ENCODE results near the gene BACE1. TPM values are rescaled to one million over a fixed set of nuclear protein-coding genes. Genes with fewer than 3 reads are reported as not detected.

BACE1 gene
- total and polyA plus RNA-seq, 10 donors: 2.1 to 31.7 (median 18.8) TPM

GRCh38 chr11:117354550-117354949 is 38.5 kb upstream of the BACE1 start:
- WGBS, 5 donors: 90 to 98% (median 95%) methylated on average over 4 of the region's 4 CpGs
- Histone ChIP-seq H3K27ac (no peak overlapping the region), H3K36me3 (peaks cover 0 to 94% (median 50%) of the 10 kb centered on the region in 6 donors), H3K9me3 (no peaks in the 10 kb centered on the region), H3K27me3 (replicated peaks in 1 of 7) (no peaks in the 10 kb centered on the region), H3K4me1 (no peaks in the 10 kb centered on the region), H3K4me3 (no peak overlapping the region)
- intact Hi-C loops (cut with DNase I; ENCODE audit: low total_unique reads): no loop called here
- no peak for TF ChIP-seq POLR2AphosphoS5 (IDR thresholded peaks at IDR 0.05)
- TF ChIP-seq POLR2A (IDR thresholded peaks at IDR 0.05): no peak
- TF ChIP-seq CTCF (IDR thresholded peaks at IDR 0.05 in 8 of 11, conservative IDR thresholded peaks at IDR 0.05 in 3 of 11): no peak
- DNase-seq: no peak

- TF ChIP-seq POLR2A (IDR thresholded peaks at IDR 0.05): no peak
- no peak for TF ChIP-seq POLR2AphosphoS5 (IDR thresholded peaks at IDR 0.05)
- no peak for TF ChIP-seq CTCF (IDR thresholded peaks at IDR 0.05 in 8 of 11, conservative IDR thresholded peaks at IDR 0.05 in 3 of 11)
- H3K27ac ChIP-seq: no peak overlapping the region
- peaks cover 3 to 96% (median 38%) of the 10 kb centered on the region in 6 donors for H3K36me3 ChIP-seq
- intact Hi-C loops (cut with DNase I; ENCODE audit: low total_unique reads): no loop called here
- no peaks in the 10 kb centered on the region for H3K4me1 ChIP-seq
- WGBS, 5 donors: 89 to 97% (median 93%) methylated on average over 2 of the region's 2 CpGs
- H3K27me3 ChIP-seq (replicated peaks in 1 of 7): no peaks in the 10 kb centered on the region
- DNase-seq: no peak
- H3K9me3 ChIP-seq: no peaks in the 10 kb centered on the region
- H3K4me3 ChIP-seq: no peak overlapping the region
Observed at GRCh38 chr11:117345039-117345438, 29.0 kb upstream of the BACE1 start.

- peaks cover 0 to 3% (median 0%) of the 10 kb centered on the region in 6 donors for H3K4me1 ChIP-seq
- H3K36me3 ChIP-seq: peaks cover 0 to 66% (median 27%) of the 10 kb centered on the region in 6 donors
- no peak for DNase-seq
- H3K4me3 ChIP-seq: no peak overlapping the region
- TF ChIP-seq CTCF (IDR thresholded peaks at IDR 0.05 in 8 of 11, conservative IDR thresholded peaks at IDR 0.05 in 3 of 11) (no peak), POLR2AphosphoS5 (IDR thresholded peaks at IDR 0.05) (no peak), POLR2A (IDR thresholded peaks at IDR 0.05) (no peak)
- H3K27ac ChIP-seq: no peak overlapping the region
- no peaks in the 10 kb centered on the region for H3K9me3 ChIP-seq
- 96 to 100% (median 98%) methylated on average over 4 of the region's 4 CpGs for WGBS, 5 donors
- no peaks in the 10 kb centered on the region for H3K27me3 ChIP-seq (replicated peaks in 1 of 7)
- intact Hi-C loops (cut with DNase I; ENCODE audit: low total_unique reads): no loop called here
Observed at GRCh38 chr11:117337076-117337475, 21.0 kb upstream of the BACE1 start.

GRCh38 chr11:117335399-117335798 is 19.3 kb upstream of the BACE1 start:
- H3K36me3 ChIP-seq: peaks cover 0 to 50% (median 22%) of the 10 kb centered on the region in 6 donors
- H3K27ac ChIP-seq: no peak overlapping the region
- no peak for TF ChIP-seq POLR2AphosphoS5 (IDR thresholded peaks at IDR 0.05)
- no peak for TF ChIP-seq POLR2A (IDR thresholded peaks at IDR 0.05)
- TF ChIP-seq CTCF (IDR thresholded peaks at IDR 0.05 in 8 of 11, conservative IDR thresholded peaks at IDR 0.05 in 3 of 11): no peak
- H3K27me3 ChIP-seq (replicated peaks in 1 of 7): no peaks in the 10 kb centered on the region
- H3K4me3 ChIP-seq: no peak overlapping the region
- 85 to 97% (median 97%) methylated on average over 5 of the region's 5 CpGs for WGBS, 5 donors
- peaks cover 0 to 4% (median 0%) of the 10 kb centered on the region in 6 donors for H3K4me1 ChIP-seq
- H3K9me3 ChIP-seq: no peaks in the 10 kb centered on the region
- no peak for DNase-seq
- intact Hi-C loops (cut with DNase I; ENCODE audit: low total_unique reads): no loop called here
